CD4-positive, alpha-beta T cell (primary cell): ENCODE results near the gene PRADC1. TPM values are rescaled to one million over a fixed set of nuclear protein-coding genes. Genes with fewer than 3 reads are reported as not detected.
"Not testable (repeated sequence)": the region's sequence is repeated elsewhere in the genome, so short reads cannot be mapped to it uniquely, and the experiment has no call there.

Experiments used
- ATAC-seq: fragments of 200-7000 bp; cut with Tn5 transposase; one replicate; pipeline ENCODE4 v1.10.0; 2022; ENCODE audit warnings: mild to moderate bottlenecking; ENCODE audit not compliant: poor library complexity
- CTCF ChIA-PET: fragments of 350-600 bp; sonication (Branson Sonifier 250); formaldehyde crosslinking; loops from one replicate; lab custom pipeline; 2021; ENCODE audit warnings: antibody characterized with exemption, inconsistent platforms; lab: Charles Lee
- POLR2A ChIA-PET: fragments of 350-600 bp; sonication (Branson Sonifier 250); formaldehyde crosslinking; loops from one replicate; lab custom pipeline; 2021; ENCODE audit warnings: antibody characterized with exemption, inconsistent platforms; lab: Charles Lee
- DNase-seq, 14 experiments: peaks; one replicate each; pipeline ENCODE4 v3.0.0-alpha.2; 2013 to 2020; ENCODE audit warnings: mixed read lengths in 2 of 14
- H3K27ac ChIP-seq, 2 donors: one replicate each; pipeline versions ENCODE4 v1.5.1 to v1.7.0; 2013; ENCODE audit warnings: low read length in 2 of 2, low read depth in 1 of 2, mild to moderate bottlenecking in 1 of 2
- H3K27me3 ChIP-seq, 2 experiments: 1 replicate in 1 of 2; 2 replicates in 1 of 2; pipeline versions ENCODE4 v1.6.1 to v1.7.0; 2013; ENCODE audit warnings: low read length in 2 of 2, control low read depth in 1 of 2, mild to moderate bottlenecking in 1 of 2, moderate library complexity in 1 of 2; ENCODE audit not compliant: insufficient read depth in 2 of 2, control insufficient read depth in 1 of 2
- H3K36me3 ChIP-seq: one replicate; pipeline ENCODE4 v1.6.1; 2013; ENCODE audit warnings: low read length, control low read depth; ENCODE audit not compliant: insufficient read depth
- H3K4me1 ChIP-seq: one replicate; pipeline ENCODE4 v1.6.1; 2013; ENCODE audit warnings: low read length, control low read depth; ENCODE audit not compliant: insufficient read depth
- H3K4me3 ChIP-seq: one replicate; pipeline ENCODE4 v1.5.1; 2013; ENCODE audit warnings: mild to moderate bottlenecking, low read length, moderate library complexity
- H3K9me3 ChIP-seq, 2 experiments: 1 replicate in 1 of 2; 2 replicates in 1 of 2; pipeline versions ENCODE4 v1.6.1 to v1.7.0; 2013; ENCODE audit warnings: low read length in 2 of 2, mild to moderate bottlenecking in 2 of 2, control low read depth in 1 of 2, moderate library complexity in 1 of 2; ENCODE audit not compliant: control insufficient read depth in 1 of 2, insufficient read depth in 1 of 2
- H3K27ac Mint-ChIP-seq: one replicate; pipeline ENCODE4 v1.8.0; 2020; ENCODE audit warnings: mixed read lengths
- H3K27me3 Mint-ChIP-seq: one replicate; pipeline ENCODE4 v1.8.0; 2021; ENCODE audit warnings: mixed read lengths
- H3K36me3 Mint-ChIP-seq: one replicate; pipeline ENCODE4 v1.8.0; 2021; ENCODE audit warnings: low read depth, mixed read lengths
- H3K4me1 Mint-ChIP-seq: one replicate; pipeline ENCODE4 v1.8.0; 2021; ENCODE audit warnings: low read depth, mixed read lengths
- H3K4me3 Mint-ChIP-seq: one replicate; pipeline ENCODE4 v1.8.0; 2020; ENCODE audit warnings: mild to moderate bottlenecking, mixed read lengths
- H3K9me3 Mint-ChIP-seq: one replicate; pipeline ENCODE4 v1.8.0; 2020; ENCODE audit warnings: mixed read lengths
- intact Hi-C, 2 experiments: fragments of 100-400 bp; cut with DNase I in 1 of 2; cut with micrococcal nuclease in 1 of 2; formaldehyde crosslinking; loops; one replicate each; pipeline versions ENCODE4 v1.15.1 to v1.9.0; 2023 to 2025; cut with DNase I, micrococcal nuclease
- total RNA-seq, 174 experiments: library from RNA in 2 of 174; stranded (reverse) in 2 of 174; gene quantifications; one replicate each; pipeline ENCODE4 v1.2.3 and lab custom pipeline; 2021 to 2026
- TF ChIP-seq, protein P1 (sequence below): fragments of 200-600 bp; IDR thresholded peaks from one replicate; pipeline ENCODE4 v1.8.0; 2022; ENCODE audit warnings: antibody characterized with exemption, mild to moderate bottlenecking

PRADC1 gene
- total RNA-seq, 2 experiments from 2014 or later, result 2.9 to 3.0 TPM

DNA sequence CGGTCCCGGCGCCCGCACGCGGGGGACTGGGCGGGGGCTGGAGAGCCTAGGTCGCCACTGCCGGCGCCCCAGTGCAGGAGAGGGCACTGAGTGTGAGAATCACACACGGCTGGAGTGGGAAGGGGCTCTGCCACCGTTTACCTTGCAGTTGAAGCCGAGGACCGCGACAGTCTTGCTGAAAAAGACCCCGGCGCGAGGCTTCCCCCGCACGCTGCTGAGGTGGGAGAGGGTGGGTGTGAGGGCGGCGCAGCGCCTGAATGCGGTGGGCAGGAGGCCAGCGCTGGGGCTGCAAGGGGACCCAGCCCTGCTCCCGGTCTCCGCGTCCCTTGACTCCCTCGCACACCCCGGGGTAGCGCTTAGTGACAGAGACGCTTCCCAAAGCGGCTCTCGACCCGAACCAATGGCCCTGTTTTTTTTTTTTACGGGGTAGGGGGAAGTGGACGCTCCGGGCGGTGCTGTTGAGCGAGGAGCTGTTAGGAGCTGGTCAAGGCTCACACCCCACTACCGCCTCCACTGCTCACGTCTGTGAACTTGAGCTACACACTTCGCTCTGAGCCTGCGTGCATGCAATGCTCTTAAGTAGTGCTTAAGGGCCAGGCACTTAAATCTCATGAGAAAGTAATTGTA, 29.9 kb downstream of the PRADC1 start:
- H3K9me3 ChIP-seq, result peaks cover 0 to 10% of the 10 kb centered on the region in 2 experiments
- H3K9me3 Mint-ChIP-seq, result no peaks in the 10 kb centered on the region
- ChIA-PET CTCF (interaction anchor here (1.5 to 1.7 kb wide), 2 partner anchors 26 kb away, joined by 4 to 5 read pairs; no protein-coding TSS in a partner anchor), POLR2A (no interaction called here)
- H3K27ac Mint-ChIP-seq, result no peak overlapping the region
- ATAC-seq, result no peak
- H3K4me3 Mint-ChIP-seq, result no peak overlapping the region
- H3K4me3 ChIP-seq, result no peak overlapping the region
- H3K4me1 Mint-ChIP-seq, result peaks cover 7% of the 10 kb centered on the region
- H3K27me3 ChIP-seq, result peaks cover 39 to 54% of the 10 kb centered on the region in 2 experiments
- no peaks in the 10 kb centered on the region for H3K36me3 ChIP-seq
- DNase-seq, result no peak
- intact Hi-C loops, result no loop called here
- H3K27ac ChIP-seq, result no peak overlapping the region
- TF ChIP-seq, protein P1, sequence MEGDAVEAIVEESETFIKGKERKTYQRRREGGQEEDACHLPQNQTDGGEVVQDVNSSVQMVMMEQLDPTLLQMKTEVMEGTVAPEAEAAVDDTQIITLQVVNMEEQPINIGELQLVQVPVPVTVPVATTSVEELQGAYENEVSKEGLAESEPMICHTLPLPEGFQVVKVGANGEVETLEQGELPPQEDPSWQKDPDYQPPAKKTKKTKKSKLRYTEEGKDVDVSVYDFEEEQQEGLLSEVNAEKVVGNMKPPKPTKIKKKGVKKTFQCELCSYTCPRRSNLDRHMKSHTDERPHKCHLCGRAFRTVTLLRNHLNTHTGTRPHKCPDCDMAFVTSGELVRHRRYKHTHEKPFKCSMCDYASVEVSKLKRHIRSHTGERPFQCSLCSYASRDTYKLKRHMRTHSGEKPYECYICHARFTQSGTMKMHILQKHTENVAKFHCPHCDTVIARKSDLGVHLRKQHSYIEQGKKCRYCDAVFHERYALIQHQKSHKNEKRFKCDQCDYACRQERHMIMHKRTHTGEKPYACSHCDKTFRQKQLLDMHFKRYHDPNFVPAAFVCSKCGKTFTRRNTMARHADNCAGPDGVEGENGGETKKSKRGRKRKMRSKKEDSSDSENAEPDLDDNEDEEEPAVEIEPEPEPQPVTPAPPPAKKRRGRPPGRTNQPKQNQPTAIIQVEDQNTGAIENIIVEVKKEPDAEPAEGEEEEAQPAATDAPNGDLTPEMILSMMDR, result no peak
- peaks cover 18% of the 10 kb centered on the region for H3K4me1 ChIP-seq
- peaks cover 74% of the 10 kb centered on the region for H3K27me3 Mint-ChIP-seq
- H3K36me3 Mint-ChIP-seq, result no peaks in the 10 kb centered on the region

DNA sequence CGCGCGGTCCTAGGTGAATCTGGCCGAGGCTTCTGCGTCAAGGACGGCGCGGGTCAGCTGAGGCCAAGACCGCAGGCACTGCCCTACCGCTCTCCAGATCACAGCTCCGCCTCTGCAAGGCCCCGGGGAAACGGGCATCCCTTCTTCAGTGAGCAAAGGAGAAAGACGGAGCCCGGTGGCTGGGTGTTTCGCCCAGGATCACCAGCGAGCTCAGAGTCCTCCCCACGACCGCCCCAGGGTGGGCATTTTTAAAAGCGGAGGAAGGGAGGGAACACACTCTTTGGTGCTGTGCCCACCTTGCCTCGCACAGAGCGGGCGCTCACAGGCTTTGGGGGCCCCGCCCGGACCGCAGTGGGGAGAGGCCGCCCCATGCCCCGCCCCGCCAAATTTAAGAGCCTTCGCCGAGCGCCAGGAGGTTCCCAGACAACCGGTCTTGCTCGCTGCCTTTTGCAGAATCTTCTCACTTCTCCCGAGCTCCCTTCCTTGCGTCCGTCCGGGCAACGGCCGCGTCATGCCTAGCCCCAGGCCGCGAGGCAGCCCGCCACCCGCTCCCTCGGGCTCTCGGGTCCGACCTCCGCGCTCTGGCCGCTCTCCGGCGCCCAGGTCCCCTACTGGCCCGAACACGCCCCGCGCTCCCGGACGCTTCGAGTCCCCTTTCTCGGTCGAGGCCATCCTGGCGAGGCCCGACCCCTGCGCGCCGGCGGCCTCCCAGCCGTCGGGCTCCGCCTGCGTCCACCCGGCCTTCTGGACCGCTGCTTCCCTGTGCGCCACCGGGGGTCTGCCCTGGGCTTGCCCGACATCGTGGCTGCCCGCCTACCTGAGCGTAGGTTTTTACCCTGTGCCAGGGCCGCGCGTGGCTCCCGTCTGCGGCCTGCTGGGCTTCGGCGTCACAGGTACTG, 30.6 kb downstream of the PRADC1 start, which contains the start of gene NOTO:
Gene NOTO, plus strand, starts transcription at position 419 of the 899 bp plus-strand sequence. Its CDS starts 93 bp downstream, at position 512.
- Mint-ChIP-seq H3K9me3 (no peaks in the 10 kb centered on the region), H3K4me3 (peak within 1 kb of the TSS; percentile 67), H3K36me3 (no peaks in the 10 kb centered on the region), H3K4me1 (peaks cover 7% of the 10 kb centered on the region), H3K27me3 (peaks cover 74% of the 10 kb centered on the region), H3K27ac (no peak within 1 kb of the TSS)
- TF ChIP-seq, protein P1, result no peak
- H3K27me3 ChIP-seq, result peaks cover 39 to 54% of the 10 kb centered on the region in 2 experiments
- intact Hi-C loops, result no loop called here
- POLR2A ChIA-PET, result interaction anchor here (0.9 kb wide), 1 partner anchor 11 kb away, joined by 3 read pairs; no protein-coding TSS in a partner anchor
- CTCF ChIA-PET, result interaction anchor here (1.0 to 1.7 kb wide), 3 partner anchors 9 to 25 kb away, joined by 4 to 5 read pairs (median 4); no protein-coding TSS in a partner anchor
- peaks cover 18% of the 10 kb centered on the region for H3K4me1 ChIP-seq
- no peaks in the 10 kb centered on the region for H3K36me3 ChIP-seq
- no peak within 1 kb of the TSS for H3K4me3 ChIP-seq
- H3K27ac ChIP-seq, result no peak within 1 kb of the TSS
- no peak for DNase-seq
- peak; percentile 64 for ATAC-seq
- peaks cover 0 to 10% of the 10 kb centered on the region in 2 experiments for H3K9me3 ChIP-seq

DNA sequence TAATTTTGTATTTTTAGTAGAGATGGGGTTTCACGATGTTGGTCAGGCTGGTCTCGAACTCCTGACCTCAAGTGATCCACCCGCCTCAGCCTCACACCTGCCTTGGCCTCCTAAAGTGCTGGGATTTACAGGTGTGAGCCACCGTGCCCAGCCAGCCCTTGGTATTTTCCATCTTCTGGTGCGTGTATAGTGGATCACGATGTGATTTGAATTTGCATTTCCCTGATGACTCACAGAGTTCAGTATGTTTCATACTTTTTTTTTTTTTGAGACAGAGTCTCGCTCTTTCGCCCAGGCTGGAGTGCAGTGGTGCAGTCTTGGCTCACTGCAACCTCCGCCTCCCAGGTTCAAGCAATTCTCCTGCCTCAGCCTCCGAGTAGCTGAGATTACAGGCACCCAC, 32.8 kb downstream of the PRADC1 start:
- POLR2A ChIA-PET, H3K27ac ChIP-seq, ATAC-seq, H3K27ac Mint-ChIP-seq, H3K4me3 Mint-ChIP-seq, H3K4me3 ChIP-seq, intact Hi-C loops, H3K9me3 Mint-ChIP-seq, H3K4me1 Mint-ChIP-seq, DNase-seq, H3K36me3 ChIP-seq, H3K36me3 Mint-ChIP-seq: not testable (repeated sequence)
- Histone ChIP-seq H3K9me3 (peaks cover 0 to 10% of the 10 kb centered on the region in 2 experiments), H3K4me1 (peaks cover 18% of the 10 kb centered on the region), H3K27me3 (peaks cover 26 to 45% of the 10 kb centered on the region in 2 experiments)
- CTCF ChIA-PET, result interaction anchor here (1.4 kb wide), 1 partner anchor 23 kb away, joined by 3 read pairs; no protein-coding TSS in a partner anchor
- peaks cover 68% of the 10 kb centered on the region for H3K27me3 Mint-ChIP-seq
